NCI-H146 treated with DMSO at 0.1 percent for 48 hours (cell line): ENCODE data around the gene RXFP3.
"Not testable (repeated sequence)": the region's sequence is repeated elsewhere in the genome, so short reads cannot be mapped to it uniquely, and the experiment has no call there.

Experiments
- DNase-seq: peaks from one replicate; lab custom pipeline; 2025; ENCODE audit not compliant: unreplicated experiment; lab: John Stamatoyannopoulos, UW

RXFP3 gene, protein sequence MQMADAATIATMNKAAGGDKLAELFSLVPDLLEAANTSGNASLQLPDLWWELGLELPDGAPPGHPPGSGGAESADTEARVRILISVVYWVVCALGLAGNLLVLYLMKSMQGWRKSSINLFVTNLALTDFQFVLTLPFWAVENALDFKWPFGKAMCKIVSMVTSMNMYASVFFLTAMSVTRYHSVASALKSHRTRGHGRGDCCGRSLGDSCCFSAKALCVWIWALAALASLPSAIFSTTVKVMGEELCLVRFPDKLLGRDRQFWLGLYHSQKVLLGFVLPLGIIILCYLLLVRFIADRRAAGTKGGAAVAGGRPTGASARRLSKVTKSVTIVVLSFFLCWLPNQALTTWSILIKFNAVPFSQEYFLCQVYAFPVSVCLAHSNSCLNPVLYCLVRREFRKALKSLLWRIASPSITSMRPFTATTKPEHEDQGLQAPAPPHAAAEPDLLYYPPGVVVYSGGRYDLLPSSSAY

DNA sequence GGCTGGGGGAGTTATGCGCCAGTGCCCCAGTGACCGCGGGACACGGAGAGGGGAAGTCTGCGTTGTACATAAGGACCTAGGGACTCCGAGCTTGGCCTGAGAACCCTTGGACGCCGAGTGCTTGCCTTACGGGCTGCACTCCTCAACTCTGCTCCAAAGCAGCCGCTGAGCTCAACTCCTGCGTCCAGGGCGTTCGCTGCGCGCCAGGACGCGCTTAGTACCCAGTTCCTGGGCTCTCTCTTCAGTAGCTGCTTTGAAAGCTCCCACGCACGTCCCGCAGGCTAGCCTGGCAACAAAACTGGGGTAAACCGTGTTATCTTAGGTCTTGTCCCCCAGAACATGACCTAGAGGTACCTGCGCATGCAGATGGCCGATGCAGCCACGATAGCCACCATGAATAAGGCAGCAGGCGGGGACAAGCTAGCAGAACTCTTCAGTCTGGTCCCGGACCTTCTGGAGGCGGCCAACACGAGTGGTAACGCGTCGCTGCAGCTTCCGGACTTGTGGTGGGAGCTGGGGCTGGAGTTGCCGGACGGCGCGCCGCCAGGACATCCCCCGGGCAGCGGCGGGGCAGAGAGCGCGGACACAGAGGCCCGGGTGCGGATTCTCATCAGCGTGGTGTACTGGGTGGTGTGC lies at the start of gene RXFP3:
Gene RXFP3, plus strand, starts transcription at position 6 of the 636 bp plus-strand sequence. Its CDS starts 355 bp downstream, at position 361.
- DNase-seq, result no peak

DNA sequence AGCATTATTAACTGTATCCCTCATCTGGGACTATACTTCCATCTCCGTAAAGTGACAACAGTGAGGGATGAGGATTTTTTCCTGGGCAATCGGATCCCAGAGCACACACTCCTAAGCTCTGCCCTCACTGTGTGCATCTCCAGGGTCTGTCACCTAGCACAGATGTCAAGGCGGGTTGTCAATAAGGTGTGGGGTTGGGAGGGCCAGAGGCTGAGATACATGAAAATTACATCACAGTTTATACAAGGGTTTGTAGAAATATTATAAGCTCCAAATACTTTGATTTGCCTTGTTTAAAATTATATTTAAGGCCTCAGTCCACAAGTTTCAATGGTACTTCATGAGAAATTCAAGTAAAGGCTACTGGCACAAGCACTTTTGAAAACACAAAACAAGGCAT lies 48.9 kb upstream of the RXFP3 start:
- DNase-seq, result no peak

DNA sequence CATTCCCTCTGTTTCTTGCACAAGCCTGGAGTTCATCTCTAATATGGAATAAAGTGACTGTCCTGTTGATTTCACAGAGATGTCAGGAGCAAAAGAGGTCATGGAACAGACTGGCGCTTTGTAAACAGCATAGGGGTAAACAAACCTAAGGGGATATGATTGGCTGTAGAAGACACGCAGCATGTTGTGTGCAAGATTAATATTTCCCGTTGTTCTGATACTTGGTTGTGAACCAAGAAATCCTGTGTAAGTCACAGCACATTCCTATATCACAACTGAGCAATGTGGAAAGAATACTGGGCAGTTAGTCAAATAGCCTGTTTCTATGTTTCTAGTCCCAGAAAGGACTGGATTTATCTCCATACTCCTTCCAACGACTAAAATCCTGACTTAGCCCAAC lies 47.6 kb upstream of the RXFP3 start:
- no peak for DNase-seq

DNA sequence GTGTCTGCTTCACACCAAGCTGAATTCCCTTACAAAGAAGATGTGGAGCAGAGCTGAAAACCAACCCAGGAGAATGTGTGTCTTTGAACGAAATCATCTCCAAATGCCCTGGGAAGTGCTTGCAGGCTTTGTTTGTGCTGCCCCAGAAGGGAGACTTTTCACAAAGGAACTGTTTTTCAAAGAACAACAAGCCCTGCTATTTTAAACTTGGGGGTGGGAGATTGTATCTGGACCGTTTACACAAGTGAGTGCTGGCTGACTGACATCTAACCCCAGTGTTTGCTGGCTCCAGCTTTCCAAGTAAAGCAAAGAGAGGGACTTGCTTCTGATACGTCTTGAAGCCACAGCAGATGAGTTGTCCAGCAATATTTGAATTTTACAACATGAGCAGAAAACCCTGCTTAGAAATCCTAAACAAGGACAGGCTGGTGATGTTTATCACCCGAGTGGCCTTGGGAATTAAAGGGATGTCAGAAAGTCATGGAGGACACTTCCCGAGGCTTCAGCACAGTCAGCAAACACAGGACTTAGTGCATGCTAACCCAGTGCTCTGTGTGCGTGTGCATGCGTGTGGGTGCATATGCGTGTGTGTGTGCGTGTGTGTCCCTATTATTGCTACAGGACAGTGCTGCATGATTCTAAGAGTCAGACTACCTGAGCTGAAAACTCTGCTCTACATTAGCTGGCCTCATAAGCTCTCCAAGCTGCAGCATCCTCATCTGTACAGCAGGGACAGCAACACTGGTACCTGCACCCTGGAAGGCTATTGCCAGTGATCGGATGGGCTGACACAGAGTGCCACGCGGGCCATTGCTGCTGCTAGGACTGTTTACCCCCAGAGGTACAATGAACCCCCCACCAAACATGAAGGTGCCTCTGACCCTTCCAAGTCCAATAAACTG lies 45.8 kb upstream of the RXFP3 start:
- DNase-seq, result no peak

DNA sequence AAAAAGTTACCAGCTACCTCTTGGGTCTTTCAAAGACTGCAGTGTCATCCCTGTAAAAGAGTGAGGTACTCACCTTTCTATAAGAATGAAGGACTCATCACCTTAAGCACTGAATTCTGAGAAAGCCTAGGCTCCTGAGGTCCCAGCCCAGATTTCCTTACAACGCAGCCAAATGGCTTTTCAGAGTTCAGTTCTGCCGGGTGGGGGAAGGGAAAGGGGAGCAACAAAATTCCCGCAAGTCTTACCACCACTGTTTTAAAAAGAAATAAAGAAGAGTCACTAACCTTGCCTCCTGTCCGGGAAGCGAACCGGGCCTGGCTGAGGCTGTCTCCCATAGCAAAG lies 44.8 kb upstream of the RXFP3 start:
- no peak for DNase-seq

DNA sequence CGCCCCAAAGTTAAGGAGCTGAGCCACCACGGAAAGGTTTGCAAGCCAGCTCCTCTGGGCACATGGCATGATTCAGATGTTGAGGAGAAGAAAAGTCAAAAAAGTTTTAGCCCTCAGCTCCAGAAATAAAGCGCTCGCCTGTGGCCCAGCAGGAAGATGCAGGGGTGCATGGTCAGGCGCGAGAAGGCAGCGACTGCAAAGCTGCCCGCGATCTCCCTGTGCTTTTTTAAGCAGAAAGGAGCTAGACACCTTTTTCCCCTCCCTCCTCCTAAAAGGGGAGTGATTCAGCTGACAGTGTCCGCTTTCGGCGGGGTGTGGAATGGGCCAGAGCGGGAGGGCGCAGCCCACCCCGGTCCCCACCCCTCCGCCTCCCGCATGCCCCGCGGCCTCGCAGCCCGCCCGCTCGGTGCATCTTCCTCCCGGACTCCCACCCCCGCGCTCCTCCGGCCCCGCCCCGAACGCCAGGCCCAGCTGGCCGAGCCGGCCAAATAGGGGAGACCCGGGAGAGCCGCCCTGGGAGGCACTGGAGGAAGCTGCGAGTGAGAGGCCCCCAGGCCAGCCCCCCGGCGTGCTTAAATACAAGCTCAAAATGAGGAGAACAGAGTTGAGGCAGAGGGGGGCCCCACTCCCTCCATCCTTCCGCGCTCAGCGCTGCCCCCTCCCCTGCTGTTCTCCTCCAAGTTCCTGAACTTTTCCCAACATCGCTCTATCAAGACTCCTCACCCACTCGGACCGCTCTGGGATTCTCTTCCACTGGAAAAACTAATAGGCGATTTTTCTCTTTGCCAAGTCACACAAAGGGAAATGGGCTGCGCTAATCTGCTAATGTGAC lies 44.2 kb upstream of the RXFP3 start, which contains the start of gene ADAMTS12:
Gene ADAMTS12, minus strand, starts transcription at position 203 of the 832 bp plus-strand sequence. Its CDS starts 134 bp downstream, at position 69.
- DNase-seq, result no peak

DNA sequence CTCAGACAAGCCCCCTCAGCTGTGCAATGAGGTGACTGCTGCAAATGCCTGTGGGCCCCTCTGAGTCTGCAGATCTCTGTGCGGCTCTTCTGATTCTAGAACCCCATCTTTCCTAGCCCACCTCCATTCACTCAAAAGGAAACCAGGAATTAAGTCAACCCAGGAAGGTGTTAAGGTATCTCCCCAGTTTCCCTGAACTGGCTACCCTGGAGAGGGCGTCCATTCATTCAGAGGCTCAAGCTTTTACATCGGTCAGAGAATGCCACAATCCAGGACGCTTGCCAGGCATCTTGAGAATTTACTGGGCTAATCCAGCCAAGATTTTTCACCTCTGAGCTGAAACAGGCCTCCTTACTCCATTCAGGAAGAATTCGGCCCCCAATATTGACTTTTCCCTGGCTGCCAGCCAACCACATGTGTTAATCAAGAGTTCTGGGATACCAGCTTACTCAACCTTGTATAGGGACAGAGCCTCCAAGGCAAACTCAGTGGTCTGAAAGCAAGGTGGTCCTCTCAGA lies 43.5 kb upstream of the RXFP3 start:
- no peak for DNase-seq

DNA sequence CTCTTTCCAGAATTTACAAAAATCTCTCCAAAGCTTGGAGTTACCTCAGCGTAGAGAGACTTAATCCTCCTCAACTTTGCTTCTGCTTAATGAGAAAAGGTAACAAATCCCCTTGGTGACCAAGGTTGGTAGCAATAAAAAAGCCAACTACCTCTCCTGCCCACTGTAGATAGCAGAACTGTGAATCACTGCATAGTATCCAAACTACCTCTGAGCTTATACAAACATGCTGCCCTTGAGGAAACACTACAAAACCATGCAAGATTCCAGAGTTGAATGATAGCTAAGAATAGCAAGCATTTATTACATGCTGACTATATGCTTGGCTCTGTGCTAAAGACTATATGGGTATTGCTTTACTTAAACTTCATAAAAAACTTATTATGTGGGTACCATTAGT lies 41.6 kb upstream of the RXFP3 start:
- DNase-seq, result no peak

DNA sequence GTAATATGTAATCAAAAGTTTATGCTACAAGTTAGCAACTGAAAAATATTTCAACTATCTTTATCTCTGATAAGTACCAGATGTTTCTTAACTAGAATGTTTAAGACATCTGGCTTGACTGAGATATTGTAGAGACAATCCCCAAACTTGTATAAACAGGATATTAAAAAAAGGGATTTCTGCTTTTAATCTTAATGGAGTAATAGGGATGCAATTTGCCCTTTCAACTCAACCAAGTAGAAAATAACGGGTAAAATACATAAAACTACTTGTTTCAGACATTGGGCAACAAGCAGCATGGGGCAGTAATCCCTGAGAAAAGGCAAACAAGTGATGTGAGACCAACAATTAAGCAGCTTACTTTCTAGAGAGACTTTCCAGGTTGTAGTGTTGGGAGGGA lies 35.0 kb upstream of the RXFP3 start:
- DNase-seq, result no peak

DNA sequence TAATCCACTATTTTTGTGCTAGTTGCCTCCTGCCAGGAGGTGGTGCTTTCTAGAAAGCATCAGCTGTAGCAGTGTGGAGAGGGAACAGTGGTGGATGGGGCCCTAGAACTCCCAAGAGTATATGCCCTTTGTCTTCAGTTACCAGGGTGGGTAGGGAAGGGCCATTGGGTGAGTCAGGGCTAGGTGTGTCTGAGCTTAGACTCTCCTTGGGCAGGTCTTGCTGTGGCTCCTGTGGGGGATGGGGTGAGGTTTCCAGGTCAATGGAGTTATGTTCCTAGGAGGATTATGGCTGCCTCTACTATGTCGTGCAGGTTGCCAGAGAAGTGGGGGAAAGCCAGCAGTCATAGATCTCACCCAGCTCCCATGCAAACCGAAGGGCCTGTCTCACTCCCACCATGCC lies 33.1 kb upstream of the RXFP3 start:
- no peak for DNase-seq

DNA sequence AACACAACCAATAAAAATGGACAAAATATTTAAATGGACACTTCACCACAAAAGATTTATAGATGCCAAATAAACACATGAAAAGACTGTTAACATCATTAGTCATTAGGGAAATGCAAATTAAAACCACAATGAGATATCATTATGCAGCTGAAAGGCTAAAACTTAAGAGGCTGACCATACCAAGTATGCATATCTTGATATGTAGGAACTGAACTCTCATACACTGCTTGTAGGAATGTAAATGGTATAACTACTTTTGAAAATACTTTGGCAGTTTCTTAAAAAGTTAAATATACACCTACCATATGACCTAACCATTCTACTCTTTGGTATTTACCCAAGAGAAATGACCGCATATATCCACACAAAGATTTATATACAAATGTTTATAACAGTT lies 30.8 kb upstream of the RXFP3 start:
- DNase-seq, result no peak

DNA sequence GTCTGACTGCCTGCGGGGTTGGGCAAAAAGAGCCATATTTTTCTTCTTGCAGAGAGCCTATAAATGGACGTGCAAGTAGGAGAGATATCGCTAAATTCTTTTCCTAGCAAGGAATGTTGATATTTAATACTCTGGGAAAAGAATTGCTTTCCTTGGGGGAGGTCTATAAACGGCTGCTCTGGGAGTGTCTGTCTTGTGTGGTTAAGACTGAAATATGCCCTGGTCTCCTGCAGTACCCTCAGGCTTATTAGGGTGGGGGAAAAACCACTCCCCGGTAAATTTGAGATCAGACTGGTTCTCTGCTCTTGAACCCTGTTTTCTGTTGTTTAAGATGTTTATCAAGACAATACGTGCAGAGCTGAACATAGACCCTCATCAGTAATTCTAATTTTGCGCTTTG lies 29.9 kb upstream of the RXFP3 start:
- DNase-seq, result not testable (repeated sequence)

DNA sequence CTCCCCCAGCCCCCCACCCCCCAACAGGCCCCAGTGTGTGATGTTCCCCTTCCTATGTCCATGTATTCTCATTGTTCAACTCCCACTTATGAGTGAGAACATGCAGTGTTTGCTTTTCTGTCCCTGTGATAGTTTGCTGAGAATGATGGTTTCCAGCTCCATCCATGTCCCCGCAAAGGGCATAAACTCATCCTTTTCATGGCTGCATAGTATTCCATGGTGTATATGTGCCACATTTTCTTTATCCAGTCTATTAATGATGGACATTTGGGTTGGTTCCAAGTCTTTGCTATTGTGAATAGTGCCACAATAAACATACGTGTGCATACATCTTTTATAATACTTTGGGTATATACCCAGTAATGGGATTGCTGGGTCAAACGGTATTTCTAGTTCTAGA lies 21.3 kb upstream of the RXFP3 start:
- not testable (repeated sequence) for DNase-seq

DNA sequence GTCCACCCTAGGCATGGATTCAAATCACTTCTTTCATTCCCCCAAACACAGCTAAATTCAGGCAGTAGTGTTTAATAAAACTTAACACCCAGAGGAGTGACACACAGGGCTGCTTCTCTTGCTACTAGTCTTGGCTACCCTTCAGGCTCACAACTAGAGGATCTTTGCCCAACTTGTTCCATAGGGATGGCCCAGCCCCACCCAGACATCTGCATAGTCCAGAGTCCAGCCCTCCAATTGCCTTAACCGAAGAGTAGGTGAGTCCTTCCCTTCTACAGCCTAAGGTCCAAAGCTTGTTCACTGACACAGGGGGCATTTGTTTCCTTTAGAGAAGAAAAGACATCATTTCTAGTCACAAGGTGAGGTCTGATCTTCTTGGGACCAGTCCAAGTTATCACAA lies 15.2 kb upstream of the RXFP3 start:
- no peak for DNase-seq

DNA sequence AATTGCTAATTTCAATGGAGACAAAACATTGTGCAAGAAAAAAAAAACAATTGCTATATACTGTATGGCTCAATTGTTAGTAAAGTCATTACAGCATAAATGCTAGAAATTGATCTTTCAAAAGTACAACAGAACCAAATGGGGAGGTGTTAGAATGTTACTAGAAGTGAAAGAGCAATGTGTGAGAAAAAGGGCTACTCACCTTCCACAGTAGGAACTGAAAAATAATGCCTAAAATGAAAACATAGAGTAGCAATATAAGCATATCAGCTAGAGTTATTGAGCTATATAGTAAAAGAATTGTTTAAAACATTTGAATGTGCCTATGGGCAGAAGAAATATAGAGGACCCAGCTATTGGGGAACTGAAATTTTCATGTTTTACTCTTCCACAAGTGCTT lies 10.9 kb upstream of the RXFP3 start:
- DNase-seq, result no peak

DNA sequence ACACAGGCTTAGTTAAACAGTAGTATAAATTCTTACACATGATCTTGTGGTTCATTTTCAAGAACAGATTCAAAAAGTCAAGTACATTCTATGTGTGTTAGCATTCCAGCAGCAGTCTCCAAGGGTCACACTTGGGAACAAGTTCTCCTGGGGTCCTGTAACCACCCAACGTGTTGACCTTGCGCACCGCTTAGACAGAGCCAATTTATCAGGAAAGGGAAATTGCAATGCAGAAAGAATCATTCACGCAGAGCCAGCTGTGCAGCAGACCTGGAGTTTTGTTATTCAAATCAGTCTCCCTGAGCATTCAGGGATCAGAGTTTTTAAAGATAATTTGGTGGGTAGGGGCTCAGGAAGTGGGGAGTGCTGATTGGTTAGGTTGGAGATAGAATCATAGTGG lies 8.5 kb upstream of the RXFP3 start:
- DNase-seq, result no peak

DNA sequence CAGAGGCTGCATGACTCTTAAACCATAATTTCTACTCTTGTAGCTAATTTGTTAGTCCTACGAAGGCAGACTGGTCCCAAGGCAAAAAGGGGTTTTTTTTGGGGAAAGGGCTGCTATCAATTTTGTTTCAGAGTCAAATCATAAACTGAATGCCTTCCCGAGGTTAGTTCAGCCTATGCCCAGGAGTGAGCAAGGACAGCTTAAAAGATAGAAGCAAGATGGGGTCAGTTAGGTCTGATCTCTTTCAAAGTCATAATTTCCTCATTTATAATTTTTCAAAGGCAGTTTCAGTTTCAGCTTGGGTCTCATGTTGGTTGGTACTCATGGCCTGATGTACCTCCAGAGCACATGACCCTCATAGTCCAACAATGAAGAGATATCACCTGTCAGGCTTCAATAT lies 7.9 kb upstream of the RXFP3 start:
- no peak for DNase-seq

DNA sequence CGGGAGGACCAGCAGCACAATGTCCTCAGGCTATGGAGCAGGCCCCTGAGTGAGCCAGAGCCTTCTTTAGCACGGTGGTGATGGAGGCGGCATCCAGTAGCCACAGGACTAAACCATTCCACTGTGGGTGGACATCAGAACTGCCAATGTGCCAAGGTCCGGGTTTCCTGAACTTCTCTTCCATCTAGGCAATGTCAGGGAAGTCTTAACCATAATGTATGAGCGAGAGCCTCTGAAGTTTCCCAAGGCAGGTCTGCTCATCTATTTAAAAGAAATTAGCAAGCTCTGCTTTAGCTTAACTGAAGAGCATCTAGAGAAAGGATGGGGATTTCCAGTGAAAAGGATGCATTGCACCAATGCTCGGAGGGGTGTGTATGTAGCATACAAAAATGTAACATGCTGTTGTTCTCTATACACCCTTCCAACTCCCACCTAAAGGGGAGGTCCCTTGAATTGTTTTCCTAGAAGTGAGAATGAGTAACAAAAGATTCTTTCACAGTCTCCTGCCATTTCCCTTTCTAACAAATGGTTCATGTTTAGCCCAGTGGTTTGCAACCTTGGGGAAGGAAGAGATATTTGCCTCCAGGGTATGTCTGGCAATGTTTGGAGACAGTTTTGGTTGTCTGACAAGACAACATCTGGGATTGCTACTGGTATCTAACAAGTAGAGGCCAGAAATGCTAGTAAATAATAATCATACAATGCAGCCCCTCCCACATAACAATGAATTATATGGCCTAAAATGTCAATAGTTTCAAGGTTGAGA lies 6.1 kb upstream of the RXFP3 start:
- no peak for DNase-seq

DNA sequence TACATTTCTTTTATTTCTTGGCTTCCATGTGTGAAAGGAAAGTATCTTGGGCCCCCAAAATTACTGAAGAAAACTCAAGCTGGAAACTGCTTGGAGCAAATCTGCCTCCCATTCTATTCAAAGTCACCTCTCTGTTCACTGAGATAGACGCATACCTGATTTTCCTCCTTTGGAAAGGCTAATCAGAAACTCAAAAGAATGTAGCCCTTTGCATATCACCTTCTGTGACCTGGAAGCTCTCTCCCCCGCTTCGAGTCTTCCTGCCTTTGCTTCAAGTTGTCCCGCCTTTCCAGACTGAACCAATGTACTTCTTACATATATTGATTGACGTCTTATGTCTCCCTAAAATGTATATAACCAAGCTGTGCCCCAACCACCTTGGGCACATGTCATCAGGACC lies 5.0 kb upstream of the RXFP3 start:
- no peak for DNase-seq

DNA sequence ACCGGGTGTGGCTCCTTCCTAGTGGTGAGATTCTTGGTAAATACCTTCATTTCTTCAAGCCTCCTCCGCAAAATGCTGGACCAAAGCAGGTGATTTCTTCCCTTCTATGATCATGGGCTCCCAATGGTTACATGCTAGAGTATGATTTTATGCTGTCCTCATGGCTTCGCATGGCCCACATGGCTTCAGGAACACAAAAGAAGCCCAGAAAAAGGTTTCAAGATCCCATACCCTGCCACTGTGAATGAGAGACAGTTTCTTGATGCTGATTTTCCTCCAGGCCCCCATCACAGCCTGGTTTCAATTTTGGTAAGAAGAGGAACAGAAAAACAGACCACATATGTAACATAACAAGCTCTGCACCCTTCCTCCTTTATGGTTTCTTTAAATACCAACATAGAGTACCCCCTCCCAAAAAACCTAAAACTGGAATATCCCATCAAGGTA lies 2.4 kb upstream of the RXFP3 start:
- DNase-seq, result no peak
